ENCODE results near the gene FAM78B. TPM values are rescaled to one million over a fixed set of nuclear protein-coding genes. Genes with fewer than 3 reads are reported as not detected.

Gene FAM78B
- total and polyA plus RNA-seq, 4 donors, result 0.30 to 1.4 (median 0.46) TPM

- no peak for ATAC-seq (ENCODE audit: insufficient read depth, low FRiP score)
- Histone ChIP-seq H3K36me3 (ENCODE audit: control insufficient read depth in 4 of 4, insufficient read depth in 4 of 4, low read length in 4 of 4) (no peaks in the 10 kb centered on the region), H3K4me1 (ENCODE audit: control insufficient read depth in 5 of 5, insufficient read depth in 5 of 5, low read length in 5 of 5) (peaks cover 0 to 4% (median 0%) of the 10 kb centered on the region in 5 donors)
Observed at GRCh38 chr1:166088572-166088955, 78.2 kb downstream of the FAM78B start.

DNA sequence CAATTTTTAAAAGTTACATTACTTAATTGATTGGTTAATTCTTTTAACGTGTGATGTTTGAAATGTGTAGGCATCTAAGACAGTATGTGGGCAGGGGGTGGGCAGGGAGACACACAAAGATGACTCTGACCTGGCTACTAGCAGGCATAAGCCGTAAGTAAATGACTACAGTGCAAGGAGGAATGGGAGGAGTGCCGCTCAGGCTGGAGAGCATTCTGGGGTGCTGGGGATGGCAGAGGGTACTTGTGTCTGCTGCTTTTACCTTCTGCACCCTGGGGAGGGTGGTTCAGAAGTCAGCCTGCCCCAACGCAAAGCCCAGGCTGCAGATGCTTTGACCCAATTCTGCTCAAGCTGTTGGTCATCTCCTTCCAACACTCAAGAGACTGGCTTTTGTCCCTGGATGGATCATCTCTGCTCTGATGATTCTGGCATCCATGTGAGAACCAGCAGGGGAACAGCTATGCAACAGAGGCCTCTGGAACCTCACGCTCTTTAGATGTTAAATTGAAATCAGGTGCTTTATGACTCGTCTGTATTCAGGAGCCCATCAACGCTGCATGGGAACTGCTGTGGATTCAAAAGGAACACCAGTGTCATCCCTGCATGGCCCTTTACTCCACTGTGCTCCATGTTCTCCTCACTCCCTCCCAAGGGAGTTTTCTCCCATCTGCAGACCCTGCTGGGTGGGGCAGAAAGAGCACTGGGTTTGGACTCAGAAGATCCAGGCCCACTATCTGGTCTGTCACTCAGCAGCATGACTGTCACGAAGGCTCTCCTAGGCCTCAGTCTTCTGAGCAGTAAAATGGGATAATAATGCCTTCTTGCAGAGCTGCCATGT lies 78.8 kb downstream of the FAM78B start:
- WGBS, 2 donors, result 90 to 92% methylated on average over 8 of the region's 8 CpGs
- peaks cover 0 to 4% (median 0%) of the 10 kb centered on the region in 5 donors for H3K4me1 ChIP-seq (ENCODE audit: control insufficient read depth in 5 of 5, insufficient read depth in 5 of 5, low read length in 5 of 5)

More at GRCh38 chr1:166088572-166088955, 78.2 kb downstream of the FAM78B start:
- Histone ChIP-seq H3K9me3 (ENCODE audit: control insufficient read depth in 4 of 4, insufficient read depth in 3 of 4, low read length in 3 of 4) (no peaks in the 10 kb centered on the region), H3K4me3 (no peak overlapping the region), H3K9ac (ENCODE audit: insufficient read depth in 1 of 2, low read length in 2 of 2) (no peak overlapping the region), H3K27ac (ENCODE audit: low read depth in 1 of 2, low read length in 1 of 2) (no peak overlapping the region), H3K27me3 (ENCODE audit: control insufficient read depth in 3 of 3, insufficient read depth in 3 of 3, low read length in 2 of 3) (no peaks in the 10 kb centered on the region)
- DNase-seq, result no peak
- WGBS, 2 donors, result 85 to 91% methylated on average over 4 of the region's 4 CpGs
- no peak for TF ChIP-seq CTCF (IDR thresholded peaks at IDR 0.05; ENCODE audit: control extremely low read depth, extremely low read depth)

GRCh38 chr1:166086113-166086883 lies 80.5 kb downstream of the FAM78B start:
- 76 to 83% methylated on average over 6 of the region's 6 CpGs for WGBS, 2 donors
- DNase-seq, result no peak
- Histone ChIP-seq H3K27me3 (ENCODE audit: control insufficient read depth in 3 of 3, insufficient read depth in 3 of 3, low read length in 2 of 3) (no peaks in the 10 kb centered on the region), H3K36me3 (ENCODE audit: control insufficient read depth in 4 of 4, insufficient read depth in 4 of 4, low read length in 4 of 4) (no peaks in the 10 kb centered on the region), H3K9me3 (ENCODE audit: control insufficient read depth in 4 of 4, insufficient read depth in 3 of 4, low read length in 3 of 4) (peaks cover 0 to 3% (median 0%) of the 10 kb centered on the region in 4 donors), H3K27ac (ENCODE audit: low read depth in 1 of 2, low read length in 1 of 2) (no peak overlapping the region), H3K4me1 (ENCODE audit: control insufficient read depth in 5 of 5, insufficient read depth in 5 of 5, low read length in 5 of 5) (peaks cover 0 to 7% (median 0%) of the 10 kb centered on the region in 5 donors), H3K4me3 (no peak overlapping the region), H3K9ac (ENCODE audit: insufficient read depth in 1 of 2, low read length in 2 of 2) (no peak overlapping the region)
- ATAC-seq (ENCODE audit: insufficient read depth, low FRiP score), result no peak
- TF ChIP-seq CTCF (IDR thresholded peaks at IDR 0.05; ENCODE audit: control extremely low read depth, extremely low read depth), result no peak

More for the DNA sequence above, 78.8 kb downstream of the FAM78B start:
- DNase-seq (no peak), ATAC-seq (ENCODE audit: insufficient read depth, low FRiP score) (no peak)
- Histone ChIP-seq H3K27me3 (ENCODE audit: control insufficient read depth in 3 of 3, insufficient read depth in 3 of 3, low read length in 2 of 3) (no peaks in the 10 kb centered on the region), H3K9ac (ENCODE audit: insufficient read depth in 1 of 2, low read length in 2 of 2) (no peak overlapping the region), H3K27ac (ENCODE audit: low read depth in 1 of 2, low read length in 1 of 2) (no peak overlapping the region), H3K4me3 (no peak overlapping the region), H3K9me3 (ENCODE audit: control insufficient read depth in 4 of 4, insufficient read depth in 3 of 4, low read length in 3 of 4) (no peaks in the 10 kb centered on the region), H3K36me3 (ENCODE audit: control insufficient read depth in 4 of 4, insufficient read depth in 4 of 4, low read length in 4 of 4) (no peaks in the 10 kb centered on the region)
- TF ChIP-seq CTCF (IDR thresholded peaks at IDR 0.05; ENCODE audit: control extremely low read depth, extremely low read depth), result no peak
